ENCODE measurements around the gene ADAMTS10. TPM values are rescaled to one million over a fixed set of nuclear protein-coding genes. Genes with fewer than 3 reads are reported as not detected.
A peak's percentile ranks its signal among the peaks of the same experiment; 100 is the strongest.
"Not testable (repeated sequence)": the region's sequence is repeated elsewhere in the genome, so short reads cannot be mapped to it uniquely, and the experiment has no call there.

Gene ADAMTS10
- polyA plus RNA-seq, 6 donors from 2014 or later: 0.31 TPM; not detected in 5

DNA sequence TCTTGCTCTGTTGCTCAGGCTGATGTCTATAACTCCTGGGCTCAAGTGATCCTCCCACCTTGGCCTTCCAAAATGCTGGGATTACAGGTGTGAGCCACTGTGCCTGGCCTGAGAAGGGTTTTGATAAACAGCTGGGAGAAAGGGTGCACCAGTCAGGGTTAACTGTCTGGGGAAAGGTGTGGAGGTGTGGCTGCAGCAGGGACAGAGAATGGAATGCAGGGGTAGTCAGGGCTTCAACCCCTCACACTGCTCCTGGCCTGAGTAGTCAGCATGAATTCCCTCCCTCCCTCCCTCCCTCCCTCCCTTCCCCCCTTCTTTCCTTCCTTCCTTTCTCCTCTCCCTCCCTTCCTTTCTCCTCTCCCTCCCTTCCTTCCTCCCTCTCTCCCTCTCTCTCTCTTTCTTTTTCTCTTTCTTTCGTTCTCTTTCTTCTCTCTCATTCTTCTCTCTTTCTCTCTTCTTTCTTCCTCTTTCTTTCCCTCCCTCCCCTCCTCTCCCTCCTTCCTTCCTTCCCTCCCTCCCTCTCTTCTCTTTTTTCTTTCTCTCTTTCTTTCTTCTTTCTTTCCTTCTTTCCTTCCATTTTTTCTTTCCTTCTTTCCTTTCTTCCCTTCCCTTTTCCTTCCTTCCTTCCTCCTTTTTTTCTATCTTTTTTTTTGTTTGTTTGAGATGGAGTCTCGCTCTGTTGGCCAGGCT lies 49.3 kb downstream of the ADAMTS10 start:
- peak overlapping the region in 3 of 6 donors; percentile 30 to 60 (median 56) for H3K27ac Mint-ChIP-seq
- no peak overlapping the region for H3K4me3 Mint-ChIP-seq

DNA sequence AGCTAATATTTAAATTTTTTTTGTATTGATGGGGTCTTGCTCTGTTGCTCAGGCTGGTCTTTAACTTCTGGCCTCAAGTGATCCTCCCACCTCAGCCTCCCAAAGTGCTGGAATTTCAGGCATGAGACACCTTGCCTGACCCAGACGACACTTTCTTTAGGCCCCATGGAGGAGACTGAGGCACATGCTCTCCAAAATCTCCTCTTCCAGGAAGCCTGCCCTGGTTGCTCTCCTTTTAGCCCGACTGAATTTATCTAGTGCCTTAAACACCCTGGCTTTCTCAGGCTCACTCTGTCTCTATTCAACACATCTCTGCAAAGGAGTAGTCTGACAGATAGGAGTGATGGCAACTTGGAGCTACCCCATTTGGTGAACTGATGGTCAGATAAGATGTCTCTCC lies 52.2 kb downstream of the ADAMTS10 start:
- peak overlapping the region in 3 of 6 donors; percentile 15 to 85 (median 78) for H3K27ac Mint-ChIP-seq

More for the DNA sequence above, 49.3 kb downstream of the ADAMTS10 start:
- H3K9me3 Mint-ChIP-seq: no peaks in the 10 kb centered on the region
- no peaks in the 10 kb centered on the region for H3K27me3 Mint-ChIP-seq
- no peaks in the 10 kb centered on the region for H3K36me3 Mint-ChIP-seq
- no peak for ATAC-seq (ENCODE audit: low read depth in 2 of 2)
- H3K4me1 Mint-ChIP-seq: peaks cover 23 to 27% (median 26%) of the 10 kb centered on the region in 3 donors
- DNase-seq: no peak

DNA sequence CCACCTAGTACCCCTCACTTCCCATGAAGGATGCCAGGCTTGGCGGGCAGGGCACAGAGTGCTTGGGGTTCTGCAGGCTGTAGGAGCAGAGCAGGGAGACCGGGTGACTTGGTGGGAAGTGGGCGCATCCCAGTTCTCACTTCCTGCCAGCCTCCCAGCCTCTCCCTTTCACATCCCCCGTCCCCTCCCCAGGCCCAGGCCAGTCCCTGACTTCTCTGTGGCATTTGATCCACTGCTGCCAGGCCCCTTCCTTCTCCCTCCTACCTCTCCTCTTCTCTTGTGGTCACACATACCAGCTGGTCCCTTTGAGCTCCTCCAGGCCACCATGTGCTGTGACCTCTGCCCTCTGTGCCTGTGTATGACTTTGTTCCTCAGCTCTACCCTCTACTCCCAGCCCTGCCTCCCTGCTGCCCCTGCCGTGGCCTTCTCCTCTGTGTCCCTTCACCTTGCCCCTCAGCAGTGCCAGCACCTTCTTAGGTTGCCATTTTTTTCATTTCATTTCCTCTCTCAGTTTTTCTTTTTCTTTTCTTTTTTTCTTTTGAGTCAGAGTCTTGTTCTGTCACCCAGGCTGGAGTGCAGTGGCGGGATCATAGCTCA lies 52.8 kb downstream of the ADAMTS10 start:
- H3K27ac Mint-ChIP-seq: peak overlapping the region in 4 of 6 donors; percentile 47 to 92 (median 75)
- H3K4me3 Mint-ChIP-seq: peak overlapping the region in 1 of 8 donors; percentile 47
- H3K27me3 Mint-ChIP-seq: no peaks in the 10 kb centered on the region
- H3K4me1 Mint-ChIP-seq: peaks cover 14 to 22% (median 18%) of the 10 kb centered on the region in 3 donors
- peaks cover 0 to 14% of the 10 kb centered on the region in 2 donors for H3K36me3 Mint-ChIP-seq
- DNase-seq (no peak), ATAC-seq (ENCODE audit: low read depth in 2 of 2) (no peak)
- no peaks in the 10 kb centered on the region for H3K9me3 Mint-ChIP-seq

More for the DNA sequence above, 52.2 kb downstream of the ADAMTS10 start:
- peaks cover 14 to 22% (median 18%) of the 10 kb centered on the region in 3 donors for H3K4me1 Mint-ChIP-seq
- ATAC-seq (ENCODE audit: low read depth in 2 of 2) (no peak), DNase-seq (no peak)
- no peaks in the 10 kb centered on the region for H3K9me3 Mint-ChIP-seq
- no peaks in the 10 kb centered on the region for H3K27me3 Mint-ChIP-seq
- H3K4me3 Mint-ChIP-seq: no peak overlapping the region
- H3K36me3 Mint-ChIP-seq: peaks cover 0 to 10% of the 10 kb centered on the region in 2 donors

DNA sequence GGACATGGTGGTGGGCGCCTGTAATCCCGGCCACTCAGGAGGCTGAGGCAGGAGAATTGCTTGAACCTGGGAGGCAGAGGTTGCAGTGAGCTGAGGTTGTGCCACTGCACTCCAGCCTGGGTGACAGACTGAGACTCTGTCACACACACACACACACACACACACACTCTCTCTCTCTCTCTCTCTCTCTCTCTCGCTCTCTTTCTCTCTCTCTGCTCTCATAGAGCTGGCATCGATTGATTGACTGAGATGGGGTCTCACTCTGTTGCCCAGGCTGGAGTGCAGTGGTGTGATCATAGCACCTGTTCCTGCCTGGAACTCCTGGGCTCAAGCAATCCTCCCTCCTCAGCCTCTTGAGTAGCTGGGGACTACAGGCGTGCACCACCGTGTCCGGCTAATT lies 56.8 kb downstream of the ADAMTS10 start:
- DNase-seq; ATAC-seq (ENCODE audit: low read depth in 2 of 2); H3K9me3 Mint-ChIP-seq; H3K4me3 Mint-ChIP-seq; H3K27me3 Mint-ChIP-seq: not testable (repeated sequence)
- H3K4me1 Mint-ChIP-seq: peaks cover 9 to 11% (median 9%) of the 10 kb centered on the region in 3 donors
- peaks cover 0 to 22% of the 10 kb centered on the region in 2 donors for H3K36me3 Mint-ChIP-seq
- H3K27ac Mint-ChIP-seq: peak overlapping the region in 1 of 6 donors; percentile 49

DNA sequence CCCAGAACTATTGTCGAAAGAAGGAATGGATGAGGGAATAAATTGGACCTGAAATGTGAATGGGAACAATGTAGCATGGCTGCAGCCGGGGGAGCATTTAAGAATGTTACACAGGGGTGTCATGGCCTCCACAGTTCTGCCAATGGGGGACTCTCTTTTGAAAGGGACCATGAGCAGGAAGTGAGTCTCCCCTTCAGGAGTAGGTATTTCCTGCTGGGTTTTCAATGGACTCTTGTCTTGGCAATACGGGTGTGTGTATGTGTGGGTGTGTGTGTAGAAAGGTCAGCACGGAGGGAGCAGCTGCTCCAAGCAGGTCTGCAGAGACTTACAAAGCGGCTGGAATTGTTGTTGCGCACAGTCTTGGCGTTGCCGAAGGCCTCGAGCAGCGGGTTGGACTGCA lies 57.7 kb downstream of the ADAMTS10 start:
- Mint-ChIP-seq H3K9me3 (no peaks in the 10 kb centered on the region), H3K27me3 (no peaks in the 10 kb centered on the region), H3K4me1 (peaks cover under 1 to 2% (median 2%) of the 10 kb centered on the region in 3 donors), H3K36me3 (peaks cover 0 to 22% of the 10 kb centered on the region in 2 donors), H3K27ac (peak overlapping the region in 1 of 6 donors; percentile 52), H3K4me3 (peak overlapping the region in 1 of 8 donors; percentile 61)
- DNase-seq (no peak), ATAC-seq (ENCODE audit: low read depth in 2 of 2) (no peak)

DNA sequence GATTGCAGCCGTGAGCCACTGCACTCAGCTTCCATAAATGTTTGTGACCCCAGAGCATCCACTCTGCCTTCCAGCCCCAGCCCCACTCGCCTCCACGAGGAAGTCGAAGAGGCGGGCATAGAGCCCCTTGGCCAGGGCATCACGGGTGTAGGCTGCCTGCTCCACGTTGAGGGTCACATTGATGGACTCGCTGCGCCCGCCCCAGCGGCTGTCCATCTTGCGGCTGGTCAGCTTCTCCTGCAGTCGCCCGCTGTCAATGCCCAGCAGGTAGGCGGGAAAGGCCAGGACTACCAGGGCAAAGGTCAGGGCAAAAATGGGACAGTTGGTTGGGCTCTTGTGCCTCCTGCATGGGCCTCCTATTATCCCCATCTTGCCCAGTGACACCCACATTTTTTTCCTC lies 60.4 kb downstream of the ADAMTS10 start:
- no peak overlapping the region for H3K27ac Mint-ChIP-seq
- DNase-seq: no peak
- no peak for ATAC-seq (ENCODE audit: low read depth in 2 of 2)
- no peaks in the 10 kb centered on the region for H3K9me3 Mint-ChIP-seq
- no peak overlapping the region for H3K4me3 Mint-ChIP-seq
- H3K4me1 Mint-ChIP-seq: no peaks in the 10 kb centered on the region
- peaks cover 0 to 22% of the 10 kb centered on the region in 2 donors for H3K36me3 Mint-ChIP-seq
- no peaks in the 10 kb centered on the region for H3K27me3 Mint-ChIP-seq

DNA sequence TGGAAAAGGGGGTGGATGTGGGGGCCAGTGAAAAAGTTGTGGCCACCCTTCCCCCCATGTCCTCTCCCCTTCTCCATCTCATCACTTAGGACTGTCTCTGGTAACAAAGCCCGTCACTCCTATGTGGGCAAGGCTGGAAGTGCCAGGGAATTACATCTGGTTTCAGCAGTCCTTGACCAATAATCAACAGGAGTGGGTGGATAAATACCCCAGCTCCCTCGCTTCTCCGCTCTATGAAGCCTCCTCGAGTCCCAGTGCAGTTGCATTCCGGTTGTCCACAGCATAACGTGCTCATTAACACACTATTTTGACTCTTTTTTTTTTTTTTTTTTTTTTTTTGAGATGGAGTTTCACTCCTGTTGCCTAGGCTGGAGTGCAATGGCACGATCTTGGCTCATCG lies 64.8 kb downstream of the ADAMTS10 start:
- no peaks in the 10 kb centered on the region for H3K27me3 Mint-ChIP-seq
- no peaks in the 10 kb centered on the region for H3K4me1 Mint-ChIP-seq
- peaks cover 0 to 6% of the 10 kb centered on the region in 2 donors for H3K36me3 Mint-ChIP-seq
- H3K4me3 Mint-ChIP-seq: no peak overlapping the region
- no peak overlapping the region for H3K27ac Mint-ChIP-seq
- ATAC-seq (ENCODE audit: low read depth in 2 of 2) (no peak), DNase-seq (no peak)
- no peaks in the 10 kb centered on the region for H3K9me3 Mint-ChIP-seq

DNA sequence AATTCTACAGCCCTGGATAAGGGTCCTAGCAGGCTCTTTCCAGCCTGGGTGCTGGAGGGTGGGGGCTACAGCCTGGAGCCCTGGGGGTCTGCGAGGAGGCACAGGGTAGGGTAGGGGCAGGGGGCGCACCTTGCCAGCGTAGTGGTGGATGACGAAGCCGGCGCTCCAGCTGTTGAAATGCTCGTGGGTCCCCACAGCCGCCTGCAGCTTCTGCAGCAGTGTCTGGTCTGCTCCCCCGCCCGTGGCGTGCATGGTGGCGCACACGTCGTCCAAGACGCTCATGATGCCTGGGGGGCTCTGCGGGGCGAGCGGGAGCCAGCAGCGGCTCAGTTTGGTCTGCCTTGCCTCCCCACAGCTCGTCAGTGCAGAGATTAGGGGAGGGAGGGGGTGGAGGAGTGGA lies 66.3 kb downstream of the ADAMTS10 start:
- peaks cover 0 to 6% of the 10 kb centered on the region in 2 donors for H3K36me3 Mint-ChIP-seq
- no peak for DNase-seq
- no peak for ATAC-seq (ENCODE audit: low read depth in 2 of 2)
- no peak overlapping the region for H3K27ac Mint-ChIP-seq
- H3K27me3 Mint-ChIP-seq: no peaks in the 10 kb centered on the region
- H3K4me1 Mint-ChIP-seq: no peaks in the 10 kb centered on the region
- H3K9me3 Mint-ChIP-seq: no peaks in the 10 kb centered on the region
- H3K4me3 Mint-ChIP-seq: no peak overlapping the region

DNA sequence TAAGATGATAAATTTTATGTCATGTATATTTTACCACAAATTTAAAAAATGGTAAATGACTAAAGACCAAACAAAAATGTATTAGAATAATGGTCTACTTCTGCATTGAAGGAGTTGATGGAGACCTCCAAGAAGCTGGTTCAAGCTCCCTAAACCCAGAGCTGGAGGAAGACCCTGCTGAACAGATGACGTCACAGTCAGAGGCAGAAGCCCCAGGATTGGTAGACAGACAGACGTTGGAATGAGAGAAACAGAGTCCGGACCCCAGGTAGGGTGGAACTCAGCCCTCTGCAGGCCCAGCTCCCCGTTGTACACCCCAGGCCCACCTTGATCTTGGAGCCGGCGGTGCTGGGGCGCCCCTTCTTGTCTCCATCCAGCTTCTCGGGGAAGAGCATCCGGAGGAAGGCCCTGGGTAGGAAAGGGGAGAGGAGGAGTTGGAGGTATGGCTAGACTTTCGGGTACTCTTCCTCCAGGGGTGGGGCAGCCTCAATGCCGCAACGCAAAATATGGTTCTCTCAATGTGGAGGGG lies 70.8 kb downstream of the ADAMTS10 start:
- Mint-ChIP-seq H3K36me3 (peaks cover 5 to 16% of the 10 kb centered on the region in 2 donors), H3K27me3 (no peaks in the 10 kb centered on the region), H3K27ac (no peak overlapping the region), H3K4me3 (no peak overlapping the region), H3K9me3 (no peaks in the 10 kb centered on the region), H3K4me1 (no peaks in the 10 kb centered on the region)
- DNase-seq: no peak
- ATAC-seq (ENCODE audit: low read depth in 2 of 2): no peak

DNA sequence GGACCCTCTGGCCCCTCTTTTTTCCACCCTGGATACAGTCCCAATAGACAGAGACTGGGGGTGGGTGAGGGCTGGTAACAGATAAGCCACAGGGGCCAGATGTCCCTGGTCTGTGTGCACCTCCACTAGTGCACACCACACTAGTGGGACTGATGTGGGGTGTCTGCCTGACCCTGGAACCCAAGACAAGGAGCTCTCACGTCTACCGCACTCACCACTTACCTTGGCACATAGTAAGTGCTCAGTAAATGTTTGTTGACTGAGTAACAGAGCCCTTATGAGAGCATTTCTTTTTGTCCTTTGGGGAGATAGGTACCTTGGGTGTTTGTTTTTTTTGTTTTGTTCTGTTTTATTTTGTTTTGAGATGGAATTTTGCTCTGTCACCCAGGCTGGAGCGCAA lies 73.4 kb downstream of the ADAMTS10 start:
- H3K27me3 Mint-ChIP-seq: no peaks in the 10 kb centered on the region
- no peaks in the 10 kb centered on the region for H3K9me3 Mint-ChIP-seq
- H3K36me3 Mint-ChIP-seq: peaks cover 5 to 10% of the 10 kb centered on the region in 2 donors
- H3K27ac Mint-ChIP-seq: no peak overlapping the region
- no peak overlapping the region for H3K4me3 Mint-ChIP-seq
- DNase-seq (no peak), ATAC-seq (ENCODE audit: low read depth in 2 of 2) (no peak)
- H3K4me1 Mint-ChIP-seq: no peaks in the 10 kb centered on the region

DNA sequence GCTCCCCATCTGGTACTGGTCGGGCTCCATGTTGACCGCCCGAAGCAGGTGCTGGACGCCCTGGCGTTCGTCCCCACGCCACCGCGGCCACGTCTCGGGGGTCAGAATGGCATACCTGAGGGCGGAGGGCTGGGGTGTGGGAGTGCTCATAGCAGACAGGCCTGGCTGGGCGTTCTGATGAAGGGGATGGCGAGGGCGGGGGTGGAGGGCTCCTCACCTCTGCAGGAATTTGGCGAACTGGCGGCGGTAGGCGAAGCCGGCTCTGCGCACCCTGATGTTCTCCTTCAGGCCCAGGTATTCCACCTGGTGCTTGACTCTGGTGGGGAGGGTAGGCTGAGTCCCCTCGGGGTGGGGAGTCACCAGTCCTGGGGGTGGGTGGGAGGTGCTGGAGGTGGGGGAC lies 74.2 kb downstream of the ADAMTS10 start:
- H3K27me3 Mint-ChIP-seq: no peaks in the 10 kb centered on the region
- H3K27ac Mint-ChIP-seq: no peak overlapping the region
- ATAC-seq (ENCODE audit: low read depth in 2 of 2) (no peak), DNase-seq (no peak)
- peaks cover 5 to 10% of the 10 kb centered on the region in 2 donors for H3K36me3 Mint-ChIP-seq
- H3K4me3 Mint-ChIP-seq: no peak overlapping the region
- H3K4me1 Mint-ChIP-seq: no peaks in the 10 kb centered on the region
- no peaks in the 10 kb centered on the region for H3K9me3 Mint-ChIP-seq

DNA sequence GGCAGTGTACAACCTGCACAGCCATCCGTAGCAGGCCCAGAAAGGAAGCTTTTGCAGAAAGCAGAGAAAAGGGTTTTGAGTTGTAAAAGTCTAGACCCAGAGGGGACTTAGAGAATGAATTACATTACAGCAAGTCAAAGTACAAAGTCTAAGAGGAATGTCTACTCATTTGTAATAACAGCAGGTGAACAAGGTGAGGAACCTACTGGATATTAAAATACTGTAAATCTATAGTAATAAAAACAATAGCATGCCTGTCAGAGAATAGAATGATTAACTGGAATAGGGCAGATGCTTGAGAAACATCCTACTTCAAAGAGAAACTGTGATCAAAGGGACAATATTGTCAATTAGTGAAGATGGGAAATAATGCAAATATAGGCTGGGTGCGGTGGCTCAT lies 78.3 kb downstream of the ADAMTS10 start:
- no peak for DNase-seq
- no peak for ATAC-seq (ENCODE audit: low read depth in 2 of 2)
- Mint-ChIP-seq H3K4me1 (no peaks in the 10 kb centered on the region), H3K4me3 (no peak overlapping the region), H3K27ac (peak overlapping the region in 2 of 6 donors; percentile 48 to 49), H3K36me3 (peaks cover 19 to 32% of the 10 kb centered on the region in 2 donors), H3K9me3 (no peaks in the 10 kb centered on the region), H3K27me3 (no peaks in the 10 kb centered on the region)

DNA sequence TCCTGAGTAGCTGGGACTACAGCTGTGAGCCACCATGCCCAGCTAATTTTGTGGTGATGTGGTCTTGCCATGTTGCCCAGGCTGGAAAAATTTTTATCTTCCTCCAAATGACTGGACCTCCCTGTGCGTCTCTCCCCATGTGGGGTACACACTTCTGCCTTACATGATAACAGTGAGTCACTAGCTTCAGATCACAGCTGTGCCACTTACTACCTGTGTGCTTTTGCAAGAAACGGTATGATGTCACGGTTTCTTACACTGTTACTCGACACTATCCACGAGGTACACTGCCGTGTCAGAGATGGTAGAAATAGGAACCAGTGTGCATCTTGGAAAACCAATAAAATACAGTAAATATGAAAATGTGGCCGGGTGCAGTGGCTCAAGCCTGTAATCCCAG lies 79.0 kb downstream of the ADAMTS10 start:
- H3K4me3 Mint-ChIP-seq: no peak overlapping the region
- H3K27me3 Mint-ChIP-seq: no peaks in the 10 kb centered on the region
- ATAC-seq (ENCODE audit: low read depth in 2 of 2) (no peak), DNase-seq (no peak)
- peaks cover 24 to 32% of the 10 kb centered on the region in 2 donors for H3K36me3 Mint-ChIP-seq
- no peak overlapping the region for H3K27ac Mint-ChIP-seq
- H3K9me3 Mint-ChIP-seq: no peaks in the 10 kb centered on the region
- H3K4me1 Mint-ChIP-seq: peaks cover 0 to 4% (median 0%) of the 10 kb centered on the region in 3 donors
